ENCODE results near the gene B4GALT4. TPM values are rescaled to one million over a fixed set of nuclear protein-coding genes. Genes with fewer than 3 reads are reported as not detected.

The B4GALT4 gene
- total and polyA plus RNA-seq, 2 of the 8 experiments (the other 6 are each of a cell fraction or from before 2014, with no cell fraction given), result 14.6 to 44.7 TPM

DNA sequence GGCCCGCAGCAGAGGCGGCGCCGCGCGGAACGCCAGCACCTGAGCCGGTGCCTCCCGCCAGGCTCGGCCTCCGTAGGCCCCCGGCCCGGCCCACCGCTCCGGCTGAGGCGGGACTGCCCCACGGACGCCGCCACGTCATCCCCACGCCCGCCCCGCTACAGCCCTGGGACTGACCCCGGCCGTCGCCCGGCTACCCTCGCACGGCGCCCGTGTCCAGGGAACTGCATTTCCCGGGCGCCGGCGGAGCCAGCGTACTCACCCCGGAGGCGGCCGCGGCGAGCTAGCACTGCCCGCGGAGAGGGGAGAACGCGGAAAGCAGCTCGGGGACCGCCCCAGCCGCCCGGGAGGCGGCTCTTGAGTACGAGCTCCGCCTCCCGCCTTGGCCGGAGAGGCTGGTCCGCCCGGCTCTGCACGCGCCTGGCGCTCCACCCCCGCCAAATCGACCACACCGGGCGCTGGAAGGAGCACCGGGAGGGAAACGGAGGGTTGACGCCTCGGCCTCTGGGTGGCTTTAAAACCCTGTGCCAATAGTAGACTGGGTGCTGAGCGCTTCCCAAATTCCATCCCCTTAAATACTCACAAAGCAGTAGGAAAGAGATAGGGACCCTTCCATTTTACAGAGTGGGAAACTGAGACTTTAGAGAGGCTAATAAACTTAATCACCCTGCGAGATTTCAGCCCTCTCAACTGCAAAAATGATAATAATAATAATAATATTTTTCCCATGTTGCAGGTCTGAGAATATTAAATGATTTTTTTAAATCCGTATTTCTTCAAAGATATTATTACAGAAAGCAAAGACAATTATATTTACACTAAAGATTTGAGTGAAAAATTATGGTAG is at the start of gene B4GALT4 (continued):
- TF ChIP-seq SIN3A (conservative IDR thresholded peaks at IDR 0.05 in 1 of 2, IDR thresholded peaks at IDR 0.05 in 1 of 2; ENCODE audit: low read depth in 1 of 2, low read length in 2 of 2) (0 out of 4 replicates have a peak, but pooled peaks of 1 of the 2 experiments have one; percentile 42), SIRT6 (IDR thresholded peaks at IDR 0.05; ENCODE audit: low read length) (no peak), PHF8 (conservative IDR thresholded peaks at IDR 0.05; ENCODE audit: low read depth, low read length) (peak; percentile 84), GTF2F1 (IDR thresholded peaks at IDR 0.05; ENCODE audit: borderline replicate concordance, low read depth, low read length) (peak; percentile 38; the same call in 1 of the 2 replicates), NANOG (IDR thresholded peaks at IDR 0.05; ENCODE audit: insufficient read depth, low read depth, low read length, poor library complexity, severe bottlenecking) (no peak), POLR2A (IDR thresholded peaks at IDR 0.05; ENCODE audit: control extremely low read depth in 1 of 2, low read depth in 2 of 2, low read length in 2 of 2) (peak; percentile 77 to 89), YY1 (IDR thresholded peaks at IDR 0.05; ENCODE audit: low read depth, low read length) (0 out of 2 replicates have a peak, but pooled peaks have one; percentile 10), HDAC6 (IDR thresholded peaks at IDR 0.05; ENCODE audit: low read depth, low read length) (no peak), RBBP5 (IDR thresholded peaks at IDR 0.05; ENCODE audit: borderline replicate concordance, low read depth, low read length) (peak; percentile 81; the same call in 1 of the 2 replicates), SRF (IDR thresholded peaks at IDR 0.05; ENCODE audit: low read depth, low read length) (no peak)
- TF ChIP-seq, protein P1, sequence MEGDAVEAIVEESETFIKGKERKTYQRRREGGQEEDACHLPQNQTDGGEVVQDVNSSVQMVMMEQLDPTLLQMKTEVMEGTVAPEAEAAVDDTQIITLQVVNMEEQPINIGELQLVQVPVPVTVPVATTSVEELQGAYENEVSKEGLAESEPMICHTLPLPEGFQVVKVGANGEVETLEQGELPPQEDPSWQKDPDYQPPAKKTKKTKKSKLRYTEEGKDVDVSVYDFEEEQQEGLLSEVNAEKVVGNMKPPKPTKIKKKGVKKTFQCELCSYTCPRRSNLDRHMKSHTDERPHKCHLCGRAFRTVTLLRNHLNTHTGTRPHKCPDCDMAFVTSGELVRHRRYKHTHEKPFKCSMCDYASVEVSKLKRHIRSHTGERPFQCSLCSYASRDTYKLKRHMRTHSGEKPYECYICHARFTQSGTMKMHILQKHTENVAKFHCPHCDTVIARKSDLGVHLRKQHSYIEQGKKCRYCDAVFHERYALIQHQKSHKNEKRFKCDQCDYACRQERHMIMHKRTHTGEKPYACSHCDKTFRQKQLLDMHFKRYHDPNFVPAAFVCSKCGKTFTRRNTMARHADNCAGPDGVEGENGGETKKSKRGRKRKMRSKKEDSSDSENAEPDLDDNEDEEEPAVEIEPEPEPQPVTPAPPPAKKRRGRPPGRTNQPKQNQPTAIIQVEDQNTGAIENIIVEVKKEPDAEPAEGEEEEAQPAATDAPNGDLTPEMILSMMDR (IDR thresholded peaks at IDR 0.05; ENCODE audit: control extremely low read depth in 1 of 3, insufficient read depth in 1 of 3, low read depth in 1 of 3, low read length in 3 of 3), result no peak
